CD4-positive, CD25-positive, alpha-beta regulatory T cell (primary cell): Measurements from ENCODE around the gene GUK1. TPM values are rescaled to one million over a fixed set of nuclear protein-coding genes. Genes with fewer than 3 reads are reported as not detected.
"Not testable (repeated sequence)": the region's sequence is repeated elsewhere in the genome, so short reads cannot be mapped to it uniquely, and the experiment has no call there.

ENCODE experiments used
- ATAC-seq, 2 donors: fragments of 150-1000 bp; cut with Tn5 transposase; one replicate each; pipeline ENCODE4 v1.10.0; 2021; ENCODE audit warnings: low read depth in 2 of 2, moderate number of reproducible peaks in 2 of 2, moderate library complexity in 1 of 2
- DNase-seq, 3 donors: peaks; one replicate each; pipeline versions ENCODE4 v3.0.0 to v3.0.0-alpha.2; 2012 to 2022; ENCODE audit warnings: mixed read lengths in 1 of 3
- H3K27ac ChIP-seq: one replicate; pipeline ENCODE4 v1.7.0; 2013; ENCODE audit warnings: mild to moderate bottlenecking, low read length; ENCODE audit not compliant: insufficient read depth, poor library complexity, severe bottlenecking
- H3K27me3 ChIP-seq: one replicate; pipeline ENCODE4 v1.7.0; 2013; ENCODE audit warnings: low read length; ENCODE audit not compliant: control insufficient read depth, insufficient read depth
- H3K36me3 ChIP-seq: one replicate; pipeline ENCODE4 v1.7.0; 2013; ENCODE audit warnings: mild to moderate bottlenecking, low read length, moderate library complexity; ENCODE audit not compliant: control insufficient read depth, insufficient read depth
- H3K4me1 ChIP-seq: 2 replicates; pipeline ENCODE4 v1.7.0; 2013; ENCODE audit warnings: mild to moderate bottlenecking, low read length; ENCODE audit not compliant: insufficient read depth, control insufficient read depth, poor library complexity, severe bottlenecking
- H3K4me3 ChIP-seq: one replicate; pipeline ENCODE4 v1.7.0; 2013; ENCODE audit warnings: low read depth, mild to moderate bottlenecking, low read length, moderate library complexity
- H3K9me3 ChIP-seq, 2 experiments: 1 replicate in 1 of 2; 2 replicates in 1 of 2; pipeline ENCODE4 v1.7.0; 2013; ENCODE audit warnings: low read length in 2 of 2, mild to moderate bottlenecking in 1 of 2, moderate library complexity in 1 of 2; ENCODE audit not compliant: control insufficient read depth in 2 of 2
- H3K27ac Mint-ChIP-seq, 3 donors: one replicate each; pipeline ENCODE4 v1.8.0; 2020 to 2022; ENCODE audit warnings: mild to moderate bottlenecking in 3 of 3, mixed read lengths in 3 of 3, moderate library complexity in 2 of 3
- H3K27me3 Mint-ChIP-seq: one replicate; pipeline ENCODE4 v1.8.0; 2022; ENCODE audit warnings: mild to moderate bottlenecking, mixed read lengths
- H3K36me3 Mint-ChIP-seq: one replicate; pipeline ENCODE4 v1.8.0; 2020; ENCODE audit warnings: mixed read lengths
- H3K4me1 Mint-ChIP-seq, 4 donors: one replicate each; pipeline ENCODE4 v1.8.0; 2020 to 2022; ENCODE audit warnings: mixed read lengths in 4 of 4, mild to moderate bottlenecking in 1 of 4
- H3K4me3 Mint-ChIP-seq, 4 donors: one replicate each; pipeline ENCODE4 v1.8.0; 2020 to 2022; ENCODE audit warnings: mild to moderate bottlenecking in 4 of 4, mixed read lengths in 4 of 4, moderate library complexity in 3 of 4
- H3K9me3 Mint-ChIP-seq, 7 donors: one replicate each; pipeline ENCODE4 v1.8.0; 2020 to 2022; ENCODE audit warnings: mixed read lengths in 7 of 7, mild to moderate bottlenecking in 3 of 7, moderate library complexity in 2 of 7
- polyA plus RNA-seq, 4 donors: library from polyadenylated mRNA; unstranded; fragments of 300-500 nt; fragmentation: Illumina TruSeq; gene quantifications; one replicate each; pipeline ENCODE4 v1.2.3, GENCODE V29; 2021
- total RNA-seq: library from RNA; stranded (reverse); gene quantifications from one replicate; pipeline ENCODE4 v1.2.3, GENCODE V29; 2022

GUK1 gene
- total and polyA plus RNA-seq, 5 donors from 2014 or later, result 270 to 413 (median 350) TPM

- H3K4me3 Mint-ChIP-seq, H3K27me3 ChIP-seq, H3K27me3 Mint-ChIP-seq, H3K9me3 Mint-ChIP-seq, DNase-seq, H3K27ac ChIP-seq, ATAC-seq, H3K9me3 ChIP-seq, H3K36me3 ChIP-seq, H3K4me3 ChIP-seq, H3K36me3 Mint-ChIP-seq: not testable (repeated sequence)
- H3K4me1 ChIP-seq, result peaks cover 12% of the 10 kb centered on the region
- peak overlapping the region in 1 of 3 donors; percentile 2 for H3K27ac Mint-ChIP-seq
- H3K4me1 Mint-ChIP-seq, result peaks cover 2 to 11% (median 6%) of the 10 kb centered on the region in 4 donors
Measured at GRCh38 chr1:228188249-228188648, 48.2 kb downstream of the GUK1 start.

GRCh38 chr1:228190182-228190581, 50.1 kb downstream of the GUK1 start:
- Histone ChIP-seq H3K36me3 (no peaks in the 10 kb centered on the region), H3K9me3 (no peaks in the 10 kb centered on the region), H3K27me3 (no peaks in the 10 kb centered on the region), H3K4me3 (no peak overlapping the region), H3K27ac (no peak overlapping the region), H3K4me1 (peaks cover 12% of the 10 kb centered on the region)
- ATAC-seq (no peak), DNase-seq (no peak)
- peaks cover 3% of the 10 kb centered on the region for H3K36me3 Mint-ChIP-seq
- no peak overlapping the region for H3K27ac Mint-ChIP-seq
- H3K4me1 Mint-ChIP-seq, result peaks cover 2 to 11% (median 6%) of the 10 kb centered on the region in 4 donors
- peaks cover 0 to 6% (median 0%) of the 10 kb centered on the region in 7 donors for H3K9me3 Mint-ChIP-seq
- no peak overlapping the region for H3K4me3 Mint-ChIP-seq
- no peaks in the 10 kb centered on the region for H3K27me3 Mint-ChIP-seq

- Mint-ChIP-seq H3K27me3 (no peaks in the 10 kb centered on the region), H3K9me3 (peaks cover 0 to 6% (median 0%) of the 10 kb centered on the region in 7 donors), H3K4me1 (peaks cover 2 to 7% (median 4%) of the 10 kb centered on the region in 4 donors), H3K27ac (no peak overlapping the region), H3K36me3 (peaks cover 7% of the 10 kb centered on the region), H3K4me3 (no peak overlapping the region)
- H3K36me3 ChIP-seq, result no peaks in the 10 kb centered on the region
- H3K27ac ChIP-seq, result no peak overlapping the region
- no peak for DNase-seq
- H3K4me3 ChIP-seq, result no peak overlapping the region
- no peak for ATAC-seq
- H3K4me1 ChIP-seq, result peaks cover 7% of the 10 kb centered on the region
- H3K27me3 ChIP-seq, result no peaks in the 10 kb centered on the region
- no peaks in the 10 kb centered on the region for H3K9me3 ChIP-seq
Measured at GRCh38 chr1:228190778-228191177, 50.7 kb downstream of the GUK1 start.

GRCh38 chr1:228194436-228194835, 54.4 kb downstream of the GUK1 start:
- H3K27ac ChIP-seq, result no peak overlapping the region
- peaks cover 18% of the 10 kb centered on the region for H3K36me3 Mint-ChIP-seq
- no peaks in the 10 kb centered on the region for H3K27me3 Mint-ChIP-seq

GRCh38 chr1:228194921-228195812, 55.1 kb downstream of the GUK1 start:
- DNase-seq, result no peak

More at GRCh38 chr1:228194436-228194835, 54.4 kb downstream of the GUK1 start:
- Mint-ChIP-seq H3K27ac (no peak overlapping the region), H3K4me1 (peaks cover 0 to 10% (median 1%) of the 10 kb centered on the region in 4 donors), H3K9me3 (peaks cover 0 to 13% (median 7%) of the 10 kb centered on the region in 7 donors), H3K4me3 (no peak overlapping the region)
- Histone ChIP-seq H3K4me3 (no peak overlapping the region), H3K27me3 (no peaks in the 10 kb centered on the region), H3K36me3 (no peaks in the 10 kb centered on the region), H3K9me3 (peaks cover 10 to 12% of the 10 kb centered on the region in 2 experiments), H3K4me1 (no peaks in the 10 kb centered on the region)
- no peak for DNase-seq
- ATAC-seq, result no peak

GRCh38 chr1:228197555-228198147, 57.6 kb downstream of the GUK1 start:
- Histone ChIP-seq H3K4me3 (no peak overlapping the region), H3K4me1 (no peaks in the 10 kb centered on the region), H3K27ac (no peak overlapping the region), H3K9me3 (peaks cover 16 to 17% of the 10 kb centered on the region in 2 experiments), H3K36me3 (no peaks in the 10 kb centered on the region), H3K27me3 (no peaks in the 10 kb centered on the region)
- peaks cover 0 to 10% (median 0%) of the 10 kb centered on the region in 4 donors for H3K4me1 Mint-ChIP-seq
- H3K4me3 Mint-ChIP-seq, result no peak overlapping the region
- H3K9me3 Mint-ChIP-seq, result peaks cover 2 to 16% (median 12%) of the 10 kb centered on the region in 7 donors
- no peaks in the 10 kb centered on the region for H3K27me3 Mint-ChIP-seq
- ATAC-seq (no peak), DNase-seq (no peak)
- H3K27ac Mint-ChIP-seq, result peak overlapping the region in 1 of 3 donors; percentile 43
- peaks cover 21% of the 10 kb centered on the region for H3K36me3 Mint-ChIP-seq

More at GRCh38 chr1:228194921-228195812, 55.1 kb downstream of the GUK1 start:
- Mint-ChIP-seq H3K36me3 (peaks cover 21% of the 10 kb centered on the region), H3K4me1 (peaks cover 0 to 10% (median 1%) of the 10 kb centered on the region in 4 donors), H3K9me3 (peaks cover 0 to 16% (median 12%) of the 10 kb centered on the region in 7 donors), H3K27me3 (no peaks in the 10 kb centered on the region), H3K4me3 (no peak overlapping the region), H3K27ac (no peak overlapping the region)
- Histone ChIP-seq H3K27me3 (no peaks in the 10 kb centered on the region), H3K36me3 (no peaks in the 10 kb centered on the region), H3K4me3 (no peak overlapping the region), H3K4me1 (no peaks in the 10 kb centered on the region), H3K9me3 (peaks cover 16 to 17% of the 10 kb centered on the region in 2 experiments), H3K27ac (no peak overlapping the region)
- ATAC-seq, result no peak
